Activated gamma-delta T cell (primary cell): ENCODE results near the gene COA7.
"Not testable (repeated sequence)": the region's sequence is repeated elsewhere in the genome, so short reads cannot be mapped to it uniquely, and the experiment has no call there.

Experiments used
- DNase-seq: peaks from one replicate; lab custom pipeline; 2025; lab: John Stamatoyannopoulos, UW

The COA7 gene

GRCh38 chr1:52706136-52706670 is 8.1 kb upstream of the COA7 start:
- DNase-seq = no peak

- DNase-seq = peak; percentile 27
Measured at GRCh38 chr1:52702886-52703787, 5.0 kb upstream of the COA7 start.

- no peak for DNase-seq
Measured at GRCh38 chr1:52695627-52696026, 2.5 kb downstream of the COA7 start.

- no peak for DNase-seq
Measured at GRCh38 chr1:52693843-52694242, 4.3 kb downstream of the COA7 start.

- DNase-seq = not testable (repeated sequence)
Measured at GRCh38 chr1:52693351-52693750, 4.8 kb downstream of the COA7 start.

GRCh38 chr1:52692697-52693096 is 5.5 kb downstream of the COA7 start:
- no peak for DNase-seq

- no peak for DNase-seq
Measured at GRCh38 chr1:52691821-52692220, 6.3 kb downstream of the COA7 start.

GRCh38 chr1:52686830-52687229 is 11.3 kb downstream of the COA7 start:
- no peak for DNase-seq

GRCh38 chr1:52686261-52686751 is 11.8 kb downstream of the COA7 start:
- DNase-seq = not testable (repeated sequence)

- no peak for DNase-seq
Measured at GRCh38 chr1:52684545-52684944, 13.6 kb downstream of the COA7 start.

- DNase-seq = no peak
Measured at GRCh38 chr1:52683367-52683940, 14.7 kb downstream of the COA7 start.

- no peak for DNase-seq
Measured at GRCh38 chr1:52681136-52681535, 17.0 kb downstream of the COA7 start.

GRCh38 chr1:52680353-52680752 is 17.8 kb downstream of the COA7 start:
- no peak for DNase-seq

GRCh38 chr1:52679498-52679897 is 18.6 kb downstream of the COA7 start:
- DNase-seq = no peak

GRCh38 chr1:52679048-52679447 is 19.1 kb downstream of the COA7 start:
- DNase-seq = no peak

GRCh38 chr1:52677076-52677806 is 20.9 kb downstream of the COA7 start:
- DNase-seq = no peak

- no peak for DNase-seq
Measured at GRCh38 chr1:52676249-52676903, 21.8 kb downstream of the COA7 start.

- DNase-seq = no peak
Measured at GRCh38 chr1:52674497-52675384, 23.4 kb downstream of the COA7 start.

GRCh38 chr1:52673513-52673912 is 24.6 kb downstream of the COA7 start:
- DNase-seq = no peak

- DNase-seq = no peak
Measured at GRCh38 chr1:52672946-52673345, 25.2 kb downstream of the COA7 start.

- DNase-seq = no peak
Measured at GRCh38 chr1:52670604-52671003, 27.5 kb downstream of the COA7 start.
